Mucosa of stomach (tissue), 1 donor: ENCODE measurements around the gene REG1A.

Experiments
- H3K27me3 ChIP-seq: one replicate; pipeline ENCODE4 v1.7.0; 2013; ENCODE audit warnings: mild to moderate bottlenecking, low read length; ENCODE audit not compliant: control insufficient read depth, insufficient read depth
- H3K36me3 ChIP-seq: one replicate; pipeline ENCODE4 v1.7.0; 2013; ENCODE audit warnings: low read length; ENCODE audit not compliant: control insufficient read depth, insufficient read depth
- H3K4me1 ChIP-seq: one replicate; pipeline ENCODE4 v1.7.0; 2013; ENCODE audit warnings: mild to moderate bottlenecking, low read length; ENCODE audit not compliant: control insufficient read depth, insufficient read depth
- H3K4me3 ChIP-seq: one replicate; pipeline ENCODE4 v1.7.0; 2013; ENCODE audit warnings: low read length
- H3K9ac ChIP-seq: one replicate; pipeline ENCODE4 v1.7.0; 2013; ENCODE audit warnings: mild to moderate bottlenecking, low read length, moderate library complexity
- H3K9me3 ChIP-seq: one replicate; pipeline ENCODE4 v1.7.0; 2013; ENCODE audit warnings: mild to moderate bottlenecking, low read length, moderate library complexity; ENCODE audit not compliant: control insufficient read depth
- donor health status: Pancreatic carcinoma.

REG1A gene

GRCh38 chr2:79101024-79101423 lies 19.3 kb upstream of the REG1A start:
- no peaks in the 10 kb centered on the region for H3K36me3 ChIP-seq
- H3K4me1 ChIP-seq, result no peaks in the 10 kb centered on the region
- H3K27me3 ChIP-seq, result no peaks in the 10 kb centered on the region
- H3K9me3 ChIP-seq, result no peaks in the 10 kb centered on the region
- no peak overlapping the region for H3K9ac ChIP-seq
- no peak overlapping the region for H3K4me3 ChIP-seq

- no peak overlapping the region for H3K9ac ChIP-seq
- H3K9me3 ChIP-seq, result no peaks in the 10 kb centered on the region
- no peak overlapping the region for H3K4me3 ChIP-seq
- no peaks in the 10 kb centered on the region for H3K27me3 ChIP-seq
- H3K4me1 ChIP-seq, result no peaks in the 10 kb centered on the region
- no peaks in the 10 kb centered on the region for H3K36me3 ChIP-seq
These were observed 17.1 kb upstream of the REG1A start for GRCh38 chr2:79103214-79103613.

GRCh38 chr2:79105259-79105658 lies 15.0 kb upstream of the REG1A start:
- H3K4me1 ChIP-seq, result no peaks in the 10 kb centered on the region
- H3K4me3 ChIP-seq, result no peak overlapping the region
- H3K27me3 ChIP-seq, result no peaks in the 10 kb centered on the region
- no peak overlapping the region for H3K9ac ChIP-seq
- H3K9me3 ChIP-seq, result no peaks in the 10 kb centered on the region
- H3K36me3 ChIP-seq, result no peaks in the 10 kb centered on the region

- Histone ChIP-seq H3K9me3 (no peaks in the 10 kb centered on the region), H3K9ac (no peak overlapping the region), H3K4me3 (no peak overlapping the region), H3K36me3 (no peaks in the 10 kb centered on the region), H3K4me1 (no peaks in the 10 kb centered on the region), H3K27me3 (no peaks in the 10 kb centered on the region)
These were observed 8.0 kb upstream of the REG1A start for GRCh38 chr2:79112269-79112668.

DNA sequence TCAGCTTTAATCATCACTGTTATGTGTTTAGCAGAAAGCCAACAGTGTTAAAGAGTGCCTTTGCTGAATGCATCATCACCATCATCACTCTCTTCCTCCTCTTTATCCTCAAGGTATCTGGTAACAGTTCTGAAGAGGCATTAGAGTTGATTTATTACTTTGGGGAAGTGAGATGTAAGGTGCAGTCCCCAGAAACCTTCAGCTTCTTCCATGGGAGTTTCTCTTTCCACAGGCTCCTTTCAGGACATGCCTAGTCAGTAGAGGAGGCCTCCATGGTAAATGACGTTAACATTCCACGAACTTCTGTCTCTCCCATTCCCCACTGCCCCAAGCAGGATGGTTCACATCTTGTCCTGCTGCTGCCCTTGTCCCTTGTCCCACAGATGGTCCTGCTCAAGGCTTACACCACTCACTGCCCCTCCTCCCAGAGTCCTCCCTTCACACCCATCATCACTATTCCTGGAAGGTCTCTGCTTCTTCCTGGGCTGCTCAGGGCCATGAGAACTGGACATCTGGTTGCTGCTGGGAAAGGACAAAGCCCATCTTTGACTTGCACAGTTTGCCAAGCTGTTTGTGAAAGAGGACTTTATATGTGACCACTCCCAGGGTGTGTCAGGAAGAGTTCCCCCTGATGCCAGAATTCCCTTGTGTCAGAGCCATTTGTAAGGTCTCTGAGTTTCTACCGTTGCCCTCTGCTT lies 5.3 kb upstream of the REG1A start:
- Histone ChIP-seq H3K9me3 (no peaks in the 10 kb centered on the region), H3K4me3 (no peak overlapping the region), H3K27me3 (no peaks in the 10 kb centered on the region), H3K4me1 (peaks cover 3% of the 10 kb centered on the region), H3K9ac (no peak overlapping the region), H3K36me3 (no peaks in the 10 kb centered on the region)

GRCh38 chr2:79116997-79117928 lies 3.0 kb upstream of the REG1A start:
- Histone ChIP-seq H3K9me3 (no peaks in the 10 kb centered on the region), H3K4me3 (no peak overlapping the region), H3K9ac (no peak overlapping the region), H3K27me3 (no peaks in the 10 kb centered on the region), H3K36me3 (no peaks in the 10 kb centered on the region), H3K4me1 (peaks cover 7% of the 10 kb centered on the region)

DNA sequence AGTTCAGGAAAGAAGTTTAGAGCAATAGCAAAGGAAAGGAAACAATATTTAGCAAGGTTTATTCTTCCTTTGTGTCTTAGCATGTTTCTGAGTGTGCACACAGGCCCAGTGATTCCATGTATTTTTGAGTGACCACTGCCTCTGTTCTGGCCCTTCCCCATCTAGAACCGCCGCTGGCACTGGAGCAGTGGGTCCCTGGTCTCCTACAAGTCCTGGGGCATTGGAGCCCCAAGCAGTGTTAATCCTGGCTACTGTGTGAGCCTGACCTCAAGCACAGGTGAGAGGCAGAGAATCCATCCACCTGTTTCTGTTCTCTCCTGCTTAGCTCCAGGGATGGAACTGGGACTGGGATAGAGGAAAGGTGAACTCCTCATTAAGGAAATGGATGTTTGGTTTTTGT lies 2.4 kb downstream of the REG1A start:
- Histone ChIP-seq H3K9me3 (no peaks in the 10 kb centered on the region), H3K4me3 (no peak overlapping the region), H3K9ac (no peak overlapping the region), H3K36me3 (no peaks in the 10 kb centered on the region), H3K4me1 (peaks cover 7% of the 10 kb centered on the region), H3K27me3 (no peaks in the 10 kb centered on the region)

DNA sequence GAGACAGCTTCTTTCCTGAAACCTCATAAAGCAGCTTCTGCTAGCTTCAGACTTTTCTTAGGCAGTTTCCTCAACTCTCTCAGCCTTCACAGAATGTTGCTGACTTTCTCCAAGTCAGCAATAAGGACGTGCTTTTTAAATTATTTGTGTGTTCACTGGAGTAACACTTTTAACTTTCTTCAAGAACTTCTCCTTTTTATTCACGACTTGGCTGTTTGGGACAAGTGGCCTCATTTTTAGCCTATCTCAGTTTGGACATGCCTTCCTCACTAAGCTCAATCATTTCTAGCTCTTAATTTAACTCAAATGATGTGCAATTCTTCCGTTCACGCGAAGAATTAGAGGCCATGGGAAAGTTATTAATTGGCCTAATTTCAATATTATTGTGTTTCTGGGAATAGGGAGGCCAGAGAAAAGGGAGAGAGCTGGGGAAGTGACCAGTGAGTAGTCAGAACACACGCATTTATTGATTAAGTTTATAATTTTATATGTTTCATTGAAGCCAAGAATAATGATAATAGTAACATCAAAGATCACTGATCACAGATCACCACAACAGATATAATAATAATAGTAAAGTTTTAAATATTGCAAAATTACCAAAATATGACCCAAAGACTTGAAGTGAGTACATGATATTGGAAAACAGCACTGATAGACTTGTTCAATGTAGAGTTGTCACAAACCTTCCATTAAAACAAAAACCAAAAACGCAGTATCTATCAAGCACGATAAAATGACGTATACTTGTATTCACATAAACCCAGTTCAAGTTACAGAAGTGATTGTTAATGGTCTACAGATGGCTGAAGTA lies 4.8 kb downstream of the REG1A start:
- Histone ChIP-seq H3K4me1 (peaks cover 2% of the 10 kb centered on the region), H3K9me3 (no peaks in the 10 kb centered on the region), H3K27me3 (no peaks in the 10 kb centered on the region), H3K36me3 (no peaks in the 10 kb centered on the region), H3K9ac (no peak overlapping the region), H3K4me3 (no peak overlapping the region)

DNA sequence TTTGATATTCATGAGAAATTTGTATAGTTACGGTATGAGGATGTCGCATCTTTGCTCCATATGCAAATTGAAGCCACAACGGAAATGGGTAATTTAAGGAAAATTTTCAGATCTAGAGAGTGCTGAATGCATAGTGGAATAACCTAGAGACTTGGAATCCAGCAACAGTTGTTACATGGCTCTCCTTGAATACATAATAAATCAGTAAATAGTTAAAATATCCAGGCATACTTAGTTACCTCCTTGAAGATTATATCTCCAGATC lies 5.4 kb downstream of the REG1A start:
- H3K9me3 ChIP-seq, result no peaks in the 10 kb centered on the region
- H3K4me1 ChIP-seq, result no peaks in the 10 kb centered on the region
- no peak overlapping the region for H3K4me3 ChIP-seq
- H3K9ac ChIP-seq, result no peak overlapping the region
- no peaks in the 10 kb centered on the region for H3K27me3 ChIP-seq
- no peaks in the 10 kb centered on the region for H3K36me3 ChIP-seq

DNA sequence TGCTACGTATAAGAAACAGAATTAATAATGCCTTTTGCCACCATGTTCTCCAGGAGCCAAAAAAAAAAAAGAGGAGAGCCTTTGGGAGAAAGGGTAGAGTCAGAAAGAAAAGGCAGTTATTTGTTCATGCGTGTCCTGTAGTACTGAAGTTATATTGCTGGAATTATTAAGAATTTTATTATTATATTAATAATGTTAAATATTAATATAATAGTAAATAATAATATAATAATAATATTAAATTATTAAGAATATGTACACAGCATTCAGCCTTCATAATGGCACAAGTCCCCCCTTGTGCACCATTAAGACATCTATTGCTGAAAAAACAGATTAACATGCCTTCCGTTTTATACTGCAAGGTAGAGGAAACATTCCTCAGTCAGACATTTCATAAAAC lies 8.1 kb downstream of the REG1A start:
- Histone ChIP-seq H3K9ac (no peak overlapping the region), H3K9me3 (no peaks in the 10 kb centered on the region), H3K4me3 (no peak overlapping the region), H3K4me1 (no peaks in the 10 kb centered on the region), H3K36me3 (no peaks in the 10 kb centered on the region), H3K27me3 (no peaks in the 10 kb centered on the region)

DNA sequence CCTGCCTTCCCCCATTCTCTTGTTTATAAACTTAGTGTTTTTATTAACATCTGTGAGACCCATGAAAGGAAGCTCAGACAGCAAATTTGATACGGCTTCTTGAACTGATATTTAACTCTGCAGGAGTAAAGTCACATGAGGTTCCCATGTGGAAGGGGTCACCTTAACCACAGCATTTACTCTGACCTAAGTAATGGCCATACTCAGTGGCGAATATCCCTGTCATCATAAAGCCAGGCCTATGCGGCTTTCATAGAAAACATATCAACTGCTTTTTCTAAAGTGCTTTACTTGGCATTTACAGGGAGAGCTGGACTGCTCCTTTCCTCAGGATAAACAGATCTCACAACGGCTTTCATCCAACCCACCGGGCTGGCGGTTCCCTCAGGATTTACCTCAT lies 9.0 kb downstream of the REG1A start:
- Histone ChIP-seq H3K36me3 (no peaks in the 10 kb centered on the region), H3K27me3 (no peaks in the 10 kb centered on the region), H3K4me1 (no peaks in the 10 kb centered on the region), H3K9me3 (no peaks in the 10 kb centered on the region), H3K4me3 (no peak overlapping the region), H3K9ac (no peak overlapping the region)

DNA sequence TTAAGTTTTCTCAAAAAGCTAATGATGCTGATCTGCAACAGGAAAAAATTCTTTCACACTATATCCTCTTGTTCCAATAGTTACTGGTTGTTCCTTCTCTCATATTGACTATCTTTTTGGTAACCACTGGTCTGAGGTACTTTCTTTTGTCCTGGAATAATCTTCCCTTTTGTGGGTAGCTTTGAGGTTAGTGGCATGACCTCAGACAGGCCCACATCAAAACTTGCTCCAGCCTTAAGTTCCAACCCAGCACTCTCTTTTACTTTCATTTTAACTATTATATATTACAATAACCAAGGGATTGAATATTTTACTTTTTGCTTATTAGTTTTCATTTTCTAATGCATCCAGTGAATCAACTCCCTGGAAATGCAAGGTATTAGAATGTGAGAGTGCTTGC lies 9.5 kb downstream of the REG1A start:
- Histone ChIP-seq H3K9ac (no peak overlapping the region), H3K4me3 (no peak overlapping the region), H3K9me3 (no peaks in the 10 kb centered on the region), H3K27me3 (no peaks in the 10 kb centered on the region), H3K4me1 (no peaks in the 10 kb centered on the region), H3K36me3 (no peaks in the 10 kb centered on the region)
